Measurements from ENCODE around the gene HOXD4.

The HOXD4 gene

DNA sequence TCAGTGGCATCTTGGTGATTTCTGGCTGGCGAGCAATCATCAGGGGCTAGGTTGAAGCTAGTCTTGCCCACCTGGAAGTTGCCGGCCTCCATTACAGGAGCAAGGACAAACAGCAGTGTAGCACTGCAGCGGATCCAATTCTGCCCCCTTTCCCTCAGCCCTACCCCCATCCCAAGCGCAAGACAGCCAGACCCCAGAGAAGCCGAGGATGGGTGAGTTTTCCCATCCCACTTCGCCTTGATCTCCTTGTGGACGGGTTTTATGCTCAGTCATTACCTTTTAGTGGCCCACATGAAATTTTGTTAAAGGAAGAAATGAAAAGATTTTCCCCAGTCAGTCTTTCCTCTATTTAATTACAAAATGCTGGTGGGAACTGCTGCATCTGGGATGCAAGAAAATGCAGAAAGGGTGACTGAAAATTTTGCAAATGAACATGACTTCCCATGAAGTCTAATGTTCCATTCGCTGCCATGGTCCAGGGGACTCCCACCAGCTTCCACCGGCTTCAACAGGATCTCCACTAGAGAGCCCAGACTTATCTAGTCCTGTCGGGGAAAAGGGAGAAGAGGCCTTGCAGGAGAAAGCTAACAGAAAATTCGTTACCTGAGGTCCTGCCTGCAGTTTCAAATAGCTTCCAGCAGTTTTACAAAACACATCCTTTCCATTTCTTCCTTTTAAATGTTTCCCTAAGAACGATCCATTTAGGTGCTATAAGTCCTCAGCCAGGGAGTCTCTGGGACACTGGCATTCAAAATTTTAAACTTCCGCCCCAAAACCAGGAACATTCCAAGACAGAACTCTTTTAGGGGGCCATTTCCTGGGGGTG, 30.8 kb upstream of the HOXD4 start:
- no peaks in the 10 kb centered on the region for H3K9me3 Mint-ChIP-seq
- H3K4me1 Mint-ChIP-seq (ENCODE audit: low read depth) = peaks cover 3% of the 10 kb centered on the region
- peaks cover 84% of the 10 kb centered on the region for H3K27me3 Mint-ChIP-seq (ENCODE audit: low read depth)
- no peak overlapping the region for H3K4me3 Mint-ChIP-seq
- H3K36me3 Mint-ChIP-seq (ENCODE audit: low read depth) = peaks cover 3% of the 10 kb centered on the region
- no peak for DNase-seq (ENCODE audit: low spot score)
- no peak overlapping the region for H3K27ac Mint-ChIP-seq

DNA sequence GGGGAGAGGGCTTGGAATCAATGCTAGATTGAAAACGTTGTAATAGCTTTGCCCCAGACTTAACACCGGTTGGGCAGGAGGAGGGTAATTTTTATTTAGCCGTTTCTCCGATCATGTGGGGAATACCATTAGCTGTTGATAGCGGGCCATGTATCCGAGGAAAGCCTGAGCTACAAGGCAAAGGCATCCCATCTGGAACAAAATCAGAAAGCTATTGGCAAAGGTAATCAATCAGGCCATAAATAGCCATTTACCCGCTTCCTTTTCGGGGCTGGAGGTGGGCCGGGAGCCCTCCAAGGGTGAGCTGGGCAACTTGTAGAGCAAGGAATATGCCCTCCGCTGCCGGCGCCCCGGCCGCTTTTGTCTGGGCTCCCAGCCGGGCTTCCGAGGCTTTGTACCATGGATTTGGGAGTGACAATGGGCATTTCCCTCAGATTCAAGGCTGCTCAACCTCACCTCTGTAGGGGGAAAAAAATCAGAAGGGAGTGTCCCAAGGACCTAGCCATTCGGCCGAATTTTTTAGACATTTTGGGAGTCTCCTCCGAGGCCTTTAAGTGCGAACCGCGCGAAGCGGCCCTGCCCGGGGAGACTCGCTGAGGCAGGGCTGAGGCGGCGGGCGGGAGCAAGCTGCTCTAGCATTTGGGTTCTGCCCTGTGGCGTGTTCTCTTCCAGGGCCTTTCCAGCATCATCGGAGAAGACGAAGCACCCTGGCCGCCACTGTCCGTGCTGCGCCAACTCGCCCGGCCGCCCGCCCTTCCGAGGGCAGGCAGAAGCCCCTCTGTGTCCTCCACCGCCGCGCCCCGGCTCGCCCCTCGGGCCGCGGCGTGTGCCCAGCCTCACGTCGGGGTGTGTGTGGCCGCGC, 29.9 kb upstream of the HOXD4 start:
- peaks cover 84% of the 10 kb centered on the region for H3K27me3 Mint-ChIP-seq (ENCODE audit: low read depth)
- H3K27ac Mint-ChIP-seq = peak overlapping the region; percentile 57
- H3K9me3 Mint-ChIP-seq = no peaks in the 10 kb centered on the region
- H3K4me1 Mint-ChIP-seq (ENCODE audit: low read depth) = peaks cover 3% of the 10 kb centered on the region
- no peak for DNase-seq (ENCODE audit: low spot score)
- H3K36me3 Mint-ChIP-seq (ENCODE audit: low read depth) = peaks cover 3% of the 10 kb centered on the region
- no peak overlapping the region for H3K4me3 Mint-ChIP-seq

DNA sequence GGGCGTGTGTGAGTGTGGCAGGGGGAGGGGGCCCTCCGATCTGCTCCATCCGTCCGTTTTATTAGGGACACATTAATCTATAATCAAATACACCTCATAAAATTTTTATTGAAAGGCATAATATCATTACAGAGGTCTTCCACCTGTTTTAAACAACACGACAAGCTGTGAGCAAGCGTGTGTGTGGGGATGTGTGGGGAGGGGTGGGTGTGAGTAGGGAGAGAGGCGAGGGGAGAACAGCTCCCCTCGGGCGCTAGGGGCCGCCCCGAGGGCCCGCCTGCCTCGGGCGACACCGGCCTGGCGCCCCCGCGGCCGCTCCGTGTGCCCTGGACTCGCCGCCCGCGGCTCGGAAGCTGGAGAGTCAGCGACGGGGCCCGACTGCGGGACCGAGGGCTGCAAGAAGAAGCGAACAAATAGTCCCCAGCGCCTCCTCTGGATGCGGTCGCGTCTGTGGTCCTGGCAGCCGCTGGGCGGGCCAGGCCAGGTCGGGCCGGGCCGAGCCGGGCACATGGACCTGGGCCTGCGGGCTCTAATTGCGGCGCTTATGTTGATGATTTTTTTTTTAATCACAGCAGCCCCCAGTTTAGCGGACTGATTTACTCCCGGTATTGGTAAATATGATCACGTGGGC, 29.2 kb upstream of the HOXD4 start:
- no peaks in the 10 kb centered on the region for H3K36me3 Mint-ChIP-seq (ENCODE audit: low read depth)
- DNase-seq (ENCODE audit: low spot score) = no peak
- peaks cover 3% of the 10 kb centered on the region for H3K4me1 Mint-ChIP-seq (ENCODE audit: low read depth)
- H3K27ac Mint-ChIP-seq = peak overlapping the region; percentile 41
- H3K4me3 Mint-ChIP-seq = no peak overlapping the region
- peaks cover 84% of the 10 kb centered on the region for H3K27me3 Mint-ChIP-seq (ENCODE audit: low read depth)
- H3K9me3 Mint-ChIP-seq = no peaks in the 10 kb centered on the region

DNA sequence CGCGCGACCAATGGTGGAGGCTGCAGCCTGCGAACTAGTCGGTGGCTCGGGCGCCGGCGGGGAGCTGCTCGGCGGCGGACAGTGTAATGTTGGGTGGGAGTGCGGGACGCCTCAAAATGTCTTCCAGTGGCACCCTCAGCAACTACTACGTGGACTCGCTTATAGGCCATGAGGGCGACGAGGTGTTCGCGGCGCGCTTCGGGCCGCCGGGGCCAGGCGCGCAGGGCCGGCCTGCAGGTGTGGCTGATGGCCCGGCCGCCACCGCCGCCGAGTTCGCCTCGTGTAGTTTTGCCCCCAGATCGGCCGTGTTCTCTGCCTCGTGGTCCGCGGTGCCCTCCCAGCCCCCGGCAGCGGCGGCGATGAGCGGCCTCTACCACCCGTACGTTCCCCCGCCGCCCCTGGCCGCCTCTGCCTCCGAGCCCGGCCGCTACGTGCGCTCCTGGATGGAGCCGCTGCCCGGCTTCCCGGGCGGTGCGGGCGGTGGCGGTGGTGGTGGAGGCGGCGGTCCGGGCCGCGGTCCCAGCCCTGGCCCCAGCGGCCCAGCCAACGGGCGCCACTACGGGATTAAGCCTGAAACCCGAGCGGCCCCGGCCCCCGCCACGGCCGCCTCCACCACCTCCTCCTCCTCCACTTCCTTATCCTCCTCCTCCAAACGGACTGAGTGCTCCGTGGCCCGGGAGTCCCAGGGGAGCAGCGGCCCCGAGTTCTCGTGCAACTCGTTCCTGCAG, 28.5 kb upstream of the HOXD4 start, which contains the start of gene HOXD9:
Gene HOXD9, plus strand, starts transcription at position 37 of the 728 bp plus-strand sequence. Its CDS starts 50 bp downstream, at position 87.
- Mint-ChIP-seq H3K4me1 (ENCODE audit: low read depth) (peaks cover 3% of the 10 kb centered on the region), H3K9me3 (no peaks in the 10 kb centered on the region), H3K27ac (peak within 1 kb of the TSS; percentile 76), H3K36me3 (ENCODE audit: low read depth) (no peaks in the 10 kb centered on the region), H3K27me3 (ENCODE audit: low read depth) (peaks cover 85% of the 10 kb centered on the region), H3K4me3 (no peak within 1 kb of the TSS)
- no peak for DNase-seq (ENCODE audit: low spot score)

DNA sequence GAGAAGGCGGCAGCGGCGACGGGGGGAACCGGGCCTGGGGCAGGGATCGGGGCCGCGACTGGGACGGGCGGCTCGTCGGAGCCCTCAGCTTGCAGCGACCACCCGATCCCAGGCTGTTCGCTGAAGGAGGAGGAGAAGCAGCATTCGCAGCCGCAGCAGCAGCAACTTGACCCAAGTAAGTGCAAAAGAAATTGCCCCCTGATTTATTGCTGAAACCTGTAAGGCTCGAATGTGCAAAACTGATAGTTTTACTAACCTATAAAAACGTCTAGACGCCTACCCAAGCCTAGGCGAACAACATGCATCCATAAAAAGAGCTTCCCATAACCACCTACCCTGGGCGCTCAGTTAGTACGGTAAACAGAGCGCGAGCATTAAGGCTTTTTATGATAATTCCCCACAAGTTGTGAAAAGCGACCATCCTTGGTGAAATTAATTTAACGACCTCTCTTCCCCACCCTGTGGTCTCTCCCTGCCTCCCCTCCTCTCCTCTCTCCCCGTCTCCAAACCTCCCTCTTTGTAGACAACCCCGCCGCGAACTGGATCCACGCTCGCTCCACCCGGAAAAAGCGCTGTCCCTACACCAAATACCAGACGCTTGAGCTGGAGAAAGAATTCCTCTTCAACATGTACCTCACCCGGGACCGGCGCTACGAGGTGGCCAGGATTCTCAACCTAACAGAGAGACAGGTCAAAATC, 27.8 kb upstream of the HOXD4 start:
- Mint-ChIP-seq H3K27ac (peak overlapping the region; percentile 76), H3K36me3 (ENCODE audit: low read depth) (no peaks in the 10 kb centered on the region), H3K4me3 (peak overlapping the region; percentile 27), H3K9me3 (no peaks in the 10 kb centered on the region), H3K4me1 (ENCODE audit: low read depth) (peaks cover 1% of the 10 kb centered on the region), H3K27me3 (ENCODE audit: low read depth) (peaks cover 85% of the 10 kb centered on the region)
- DNase-seq (ENCODE audit: low spot score) = no peak

DNA sequence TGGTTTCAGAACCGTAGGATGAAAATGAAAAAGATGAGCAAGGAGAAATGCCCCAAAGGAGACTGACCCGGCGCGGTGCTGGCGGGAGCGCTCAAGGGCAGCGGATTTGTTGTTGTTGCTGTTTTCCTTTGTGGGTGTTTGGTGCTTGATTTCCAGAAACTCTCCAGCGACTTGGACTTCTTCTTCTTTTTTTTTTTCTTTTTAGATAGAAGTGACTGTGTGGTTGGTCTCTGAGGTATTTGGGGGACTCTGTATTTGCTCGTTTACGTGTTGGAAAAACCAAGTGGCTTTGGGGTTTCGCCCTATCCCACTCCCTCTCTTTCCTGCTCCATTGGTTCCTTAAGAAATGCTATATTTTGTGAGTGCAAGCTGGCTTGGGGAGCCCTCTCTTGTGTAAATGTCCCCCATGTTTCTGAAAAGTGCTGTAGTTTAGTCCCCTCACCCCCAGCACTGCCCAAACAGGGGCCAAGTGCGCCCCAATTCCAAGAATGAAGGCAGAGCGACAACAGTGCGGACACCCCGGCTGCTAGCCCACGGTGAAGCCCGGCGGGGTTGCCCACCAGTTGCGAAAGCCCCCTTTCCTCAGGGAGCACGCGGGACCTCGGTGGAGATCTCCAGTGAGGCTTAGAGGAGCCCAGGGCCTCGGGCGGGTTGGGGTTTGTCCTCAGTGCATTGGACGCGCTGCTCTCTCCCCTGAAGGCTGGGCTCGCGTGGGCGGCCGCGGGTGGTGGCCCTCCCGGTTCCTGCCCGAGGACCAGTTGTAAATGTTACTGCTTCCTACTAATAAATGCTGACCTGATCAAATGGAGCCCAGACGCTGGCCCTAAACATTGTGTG, 27.0 kb upstream of the HOXD4 start:
- Mint-ChIP-seq H3K36me3 (ENCODE audit: low read depth) (no peaks in the 10 kb centered on the region), H3K27ac (peak overlapping the region; percentile 76), H3K4me3 (no peak overlapping the region)

DNA sequence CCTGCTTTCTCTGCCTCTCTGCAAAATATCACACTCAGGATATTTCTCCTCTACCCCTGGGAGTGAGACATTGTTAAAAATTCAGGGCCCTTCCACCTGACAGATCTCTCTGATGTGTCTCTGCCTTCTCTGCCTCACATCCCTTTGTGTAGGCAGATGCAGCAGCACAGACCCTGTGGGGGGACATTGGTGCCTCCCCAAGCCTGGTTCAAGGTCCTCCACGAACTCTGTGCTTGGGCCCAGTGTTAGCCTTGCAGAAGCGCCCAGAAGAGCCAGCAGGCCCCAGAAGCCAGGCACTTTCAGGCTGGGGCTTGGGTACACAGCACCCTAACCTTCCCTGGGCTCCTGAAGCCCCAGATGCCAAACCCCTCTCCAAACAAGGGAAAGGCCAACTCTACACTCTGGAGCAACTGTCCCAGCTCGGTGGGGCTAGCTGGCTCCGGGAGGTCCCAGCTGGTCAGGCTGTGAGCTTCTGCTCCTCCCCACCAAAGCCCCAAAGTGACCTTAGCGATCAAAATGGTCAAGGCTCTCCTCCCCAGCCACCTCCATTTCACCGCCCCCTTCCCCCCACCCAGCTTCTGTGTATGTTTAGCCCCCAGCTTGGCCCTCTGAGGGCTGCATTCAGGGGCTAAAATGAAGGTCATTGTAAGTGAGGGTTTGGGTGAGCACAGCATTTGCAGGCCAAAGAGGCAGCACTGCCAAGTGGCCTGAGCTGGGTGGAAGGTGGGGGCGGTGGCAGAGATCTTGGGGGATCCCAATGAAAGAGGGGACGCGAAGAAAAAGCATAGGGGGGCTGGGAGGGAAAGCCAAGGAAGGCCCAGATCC, 26.2 kb upstream of the HOXD4 start:
- H3K36me3 Mint-ChIP-seq (ENCODE audit: low read depth) = no peaks in the 10 kb centered on the region
- peak overlapping the region; percentile 8 for H3K27ac Mint-ChIP-seq
- no peaks in the 10 kb centered on the region for H3K4me1 Mint-ChIP-seq (ENCODE audit: low read depth)
- H3K9me3 Mint-ChIP-seq = no peaks in the 10 kb centered on the region
- H3K4me3 Mint-ChIP-seq = no peak overlapping the region
- H3K27me3 Mint-ChIP-seq (ENCODE audit: low read depth) = peaks cover 77% of the 10 kb centered on the region
- no peak for DNase-seq (ENCODE audit: low spot score)

More for the DNA sequence above, 27.0 kb upstream of the HOXD4 start:
- no peaks in the 10 kb centered on the region for H3K4me1 Mint-ChIP-seq (ENCODE audit: low read depth)
- H3K27me3 Mint-ChIP-seq (ENCODE audit: low read depth) = peaks cover 85% of the 10 kb centered on the region
- no peak for DNase-seq (ENCODE audit: low spot score)
- H3K9me3 Mint-ChIP-seq = no peaks in the 10 kb centered on the region

DNA sequence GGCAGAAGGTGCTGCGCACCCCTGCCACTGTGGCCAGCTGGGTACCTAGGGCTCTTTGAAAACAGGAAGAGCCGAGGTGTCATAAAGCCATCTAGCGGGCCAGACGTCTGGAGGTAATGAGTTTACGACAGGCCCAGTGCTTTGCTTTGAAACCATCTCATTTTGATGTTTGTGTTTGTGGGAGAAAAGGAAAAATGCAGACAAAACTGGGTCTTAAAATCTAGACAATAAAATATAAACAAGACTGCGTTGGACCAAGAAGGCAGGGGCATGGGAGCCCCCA, 25.6 kb upstream of the HOXD4 start:
- peaks cover 73% of the 10 kb centered on the region for H3K27me3 Mint-ChIP-seq (ENCODE audit: low read depth)
- H3K9me3 Mint-ChIP-seq = no peaks in the 10 kb centered on the region
- no peak overlapping the region for H3K27ac Mint-ChIP-seq
- H3K4me1 Mint-ChIP-seq (ENCODE audit: low read depth) = no peaks in the 10 kb centered on the region
- no peak for DNase-seq (ENCODE audit: low spot score)
- no peak overlapping the region for H3K4me3 Mint-ChIP-seq
- H3K36me3 Mint-ChIP-seq (ENCODE audit: low read depth) = no peaks in the 10 kb centered on the region

DNA sequence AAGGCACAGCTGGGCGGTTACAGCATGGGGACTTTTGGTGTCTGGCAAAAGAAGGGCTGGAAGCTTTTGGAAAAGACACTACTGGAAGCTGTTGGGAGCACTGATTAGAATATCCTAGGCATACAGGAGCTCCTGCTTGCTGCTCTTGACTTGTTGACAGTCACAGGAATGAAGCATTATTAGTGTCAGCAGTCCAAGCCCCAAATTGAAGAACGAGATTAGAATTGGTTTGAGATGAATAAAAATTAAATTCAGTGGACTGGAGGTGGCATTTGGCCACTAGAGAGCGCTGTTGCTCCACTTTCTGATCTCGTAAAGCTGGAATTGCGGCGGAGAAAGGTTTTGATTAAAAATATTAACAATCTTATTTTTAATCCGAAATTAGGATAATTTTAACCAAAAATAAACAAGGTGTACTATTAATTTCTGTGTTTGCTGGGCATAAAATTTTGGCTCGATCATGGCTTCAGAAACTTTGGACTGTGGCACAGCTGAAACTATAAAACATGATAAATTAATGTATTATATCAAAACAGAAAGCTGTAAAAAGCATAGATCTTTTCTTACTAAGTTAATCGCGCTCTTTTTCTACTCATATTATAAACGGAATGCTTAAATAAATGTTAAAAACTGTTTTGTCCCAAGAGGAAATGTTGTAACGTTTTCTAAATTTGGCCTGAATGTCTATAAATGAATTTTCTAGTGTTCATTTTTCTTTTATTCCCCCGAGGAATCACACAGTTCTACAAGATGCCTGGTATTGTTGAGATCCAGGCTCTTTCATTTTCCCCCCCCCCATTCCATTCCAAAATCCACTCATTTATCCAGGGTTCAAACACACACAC, 24.2 kb upstream of the HOXD4 start:
- Mint-ChIP-seq H3K27ac (peak overlapping the region; percentile 55), H3K4me3 (no peak overlapping the region), H3K27me3 (ENCODE audit: low read depth) (peaks cover 78% of the 10 kb centered on the region), H3K9me3 (no peaks in the 10 kb centered on the region), H3K4me1 (ENCODE audit: low read depth) (peaks cover 2% of the 10 kb centered on the region), H3K36me3 (ENCODE audit: low read depth) (no peaks in the 10 kb centered on the region)
- no peak for DNase-seq (ENCODE audit: low spot score)

DNA sequence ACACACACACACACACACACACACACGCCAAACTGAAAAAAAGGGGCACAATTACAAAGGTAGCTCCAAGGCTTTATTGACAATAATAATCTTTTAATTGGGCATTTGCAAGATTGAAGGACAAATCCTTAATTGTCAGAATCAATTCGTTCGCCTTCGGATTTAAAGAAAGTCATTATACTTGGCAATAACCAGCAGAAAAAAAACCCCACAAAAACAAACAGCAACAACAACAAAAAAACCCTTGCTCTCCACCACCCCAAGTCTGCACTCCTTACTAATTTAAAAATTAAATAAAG, 23.6 kb upstream of the HOXD4 start:
- H3K4me3 Mint-ChIP-seq = no peak overlapping the region
- peaks cover 1% of the 10 kb centered on the region for H3K36me3 Mint-ChIP-seq (ENCODE audit: low read depth)
- peaks cover 5% of the 10 kb centered on the region for H3K4me1 Mint-ChIP-seq (ENCODE audit: low read depth)
- peaks cover 81% of the 10 kb centered on the region for H3K27me3 Mint-ChIP-seq (ENCODE audit: low read depth)
- DNase-seq (ENCODE audit: low spot score) = no peak
- peak overlapping the region; percentile 53 for H3K27ac Mint-ChIP-seq
- H3K9me3 Mint-ChIP-seq = no peaks in the 10 kb centered on the region

DNA sequence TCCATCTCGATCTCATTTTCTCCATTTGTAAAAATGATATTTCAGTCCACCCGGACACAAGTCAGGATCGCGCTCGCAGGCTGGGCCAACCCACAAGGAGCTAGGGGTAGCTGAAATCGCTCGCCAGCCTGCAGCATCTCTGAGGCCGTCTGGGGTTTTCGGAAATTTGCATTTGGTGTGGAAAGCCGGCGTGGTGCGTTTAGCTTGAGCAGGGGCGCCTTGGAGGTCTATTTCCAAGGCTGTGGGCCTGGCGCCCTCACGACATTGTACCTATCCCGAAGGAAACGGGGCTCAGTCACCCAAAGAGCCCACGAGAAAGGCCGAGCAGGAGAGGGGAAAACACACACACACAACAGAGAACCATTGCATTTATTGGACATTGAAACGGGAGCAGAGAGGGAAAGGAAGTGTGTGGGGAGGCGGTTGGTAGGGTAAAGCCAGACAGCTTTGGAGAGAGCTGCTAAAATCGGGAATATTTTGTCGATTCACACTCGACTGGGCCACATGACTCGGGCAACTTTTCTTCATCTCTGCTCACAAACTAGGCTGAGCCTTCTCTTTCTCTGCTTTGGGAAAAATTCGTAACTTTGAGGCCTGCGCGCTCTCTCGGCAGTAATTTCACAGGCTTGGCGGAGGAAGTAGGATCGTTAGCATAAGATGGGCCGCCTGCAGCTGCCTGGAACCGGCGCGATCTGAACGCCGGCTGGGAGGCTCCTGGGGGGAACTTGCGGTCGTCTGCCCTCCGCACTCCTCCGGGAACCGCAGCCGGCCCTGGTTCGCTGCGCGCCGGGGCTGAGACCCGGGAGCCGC, 23.0 kb upstream of the HOXD4 start:
- DNase-seq (ENCODE audit: low spot score) = no peak
- H3K36me3 Mint-ChIP-seq (ENCODE audit: low read depth) = peaks cover 1% of the 10 kb centered on the region
- H3K4me1 Mint-ChIP-seq (ENCODE audit: low read depth) = peaks cover 5% of the 10 kb centered on the region
- H3K4me3 Mint-ChIP-seq = no peak overlapping the region
- H3K9me3 Mint-ChIP-seq = no peaks in the 10 kb centered on the region
- peak overlapping the region; percentile 79 for H3K27ac Mint-ChIP-seq
- H3K27me3 Mint-ChIP-seq (ENCODE audit: low read depth) = peaks cover 85% of the 10 kb centered on the region
